Ramos (cell line): ENCODE measurements around the gene ZNF536.

Experiments
- in situ Hi-C: fragments of 300-500 bp; cut with MboI; formaldehyde crosslinking; loops from one replicate; pipeline ENCODE4 v1.14.3; 2022; ENCODE audit warnings: low sequenced_read_pairs; ENCODE audit not compliant: unreplicated experiment

ZNF536 gene

DNA sequence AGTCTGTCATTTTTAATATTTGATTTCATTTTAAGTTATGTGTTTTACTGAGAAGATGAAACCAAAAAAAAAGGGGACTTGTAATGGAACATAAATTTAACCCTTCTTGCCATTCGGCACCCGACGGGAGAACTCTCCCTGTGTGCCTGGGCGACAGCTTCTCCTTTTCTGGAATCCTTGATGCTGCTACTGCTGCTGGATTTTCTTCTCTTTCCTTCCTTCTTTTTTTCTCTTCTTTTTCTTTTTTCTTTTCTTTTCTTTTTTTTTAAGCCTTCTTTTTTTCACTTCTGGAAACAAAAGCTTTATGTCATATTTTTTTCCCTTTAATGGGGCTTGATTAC is 11.1 kb upstream of the ZNF536 start:
- in situ Hi-C loops = no loop called here

DNA sequence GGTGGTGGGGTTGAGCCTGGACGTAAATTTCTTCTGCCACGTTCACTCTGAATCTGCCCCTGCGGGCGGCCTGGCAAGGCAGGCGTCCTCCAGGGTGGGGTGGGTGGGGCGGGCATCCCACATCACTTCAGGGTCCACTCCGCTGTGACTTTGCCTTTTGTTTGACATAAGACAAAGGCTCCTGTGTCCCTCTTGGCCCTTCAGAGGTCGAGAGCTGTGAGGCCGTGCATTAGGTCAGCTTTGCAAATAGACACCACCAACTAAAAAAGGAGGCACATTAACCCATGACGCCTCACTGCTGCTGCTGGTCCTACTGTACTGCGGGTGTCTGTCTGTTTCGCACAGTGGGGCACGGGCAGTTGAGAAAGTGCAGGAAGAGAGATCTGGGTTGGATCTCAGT is 10.5 kb upstream of the ZNF536 start:
- in situ Hi-C loops = no loop called here

DNA sequence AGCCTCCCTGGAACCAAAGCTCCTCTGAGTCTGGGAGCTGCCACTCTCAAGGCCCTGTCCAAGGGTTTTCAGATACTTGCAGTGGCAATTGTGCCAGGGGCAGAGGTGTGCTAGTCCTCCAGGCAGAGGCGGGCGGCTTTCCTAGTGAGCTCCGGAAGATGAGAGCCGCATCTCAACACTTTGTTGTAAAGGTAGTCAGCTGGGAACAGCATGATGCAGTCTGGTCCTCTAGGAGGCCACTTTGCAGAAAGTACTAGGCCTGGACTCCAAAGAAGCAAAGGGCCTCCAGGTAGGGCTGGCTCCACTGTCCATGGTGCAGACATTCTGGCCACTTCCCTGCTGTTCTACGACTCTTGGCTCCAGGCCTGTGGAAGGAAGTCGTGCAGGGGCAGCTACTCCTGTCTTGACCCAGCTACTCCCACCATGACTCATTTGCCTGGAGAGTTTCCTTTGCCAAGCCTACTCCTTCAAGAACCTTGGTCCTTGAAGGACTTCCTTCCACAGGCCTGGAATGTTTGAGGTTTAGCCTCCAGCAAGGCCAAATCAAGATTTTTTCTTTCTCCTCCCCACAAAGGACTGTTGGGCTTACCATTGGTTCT is 9.9 kb upstream of the ZNF536 start:
- in situ Hi-C loops = no loop called here

DNA sequence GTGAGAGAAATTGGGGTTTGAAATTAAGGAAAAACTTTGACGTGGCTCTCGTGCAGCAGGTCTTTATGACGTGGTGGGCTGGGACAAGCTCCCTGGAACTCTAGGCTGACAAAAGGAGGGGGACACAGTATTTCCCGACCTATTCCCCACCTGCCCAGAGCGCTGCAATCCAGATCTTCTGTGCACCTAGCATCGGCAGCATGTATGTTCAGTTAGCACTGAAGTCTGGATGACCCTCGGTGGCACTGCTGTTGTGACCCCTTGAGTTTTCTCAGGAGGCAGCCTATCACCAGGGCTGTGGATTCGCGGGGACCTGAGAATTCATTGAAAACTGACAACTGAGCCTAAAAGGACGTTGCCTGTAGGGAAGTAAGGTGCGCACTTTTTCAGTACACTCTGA is 9.1 kb upstream of the ZNF536 start:
- in situ Hi-C loops = no loop called here

DNA sequence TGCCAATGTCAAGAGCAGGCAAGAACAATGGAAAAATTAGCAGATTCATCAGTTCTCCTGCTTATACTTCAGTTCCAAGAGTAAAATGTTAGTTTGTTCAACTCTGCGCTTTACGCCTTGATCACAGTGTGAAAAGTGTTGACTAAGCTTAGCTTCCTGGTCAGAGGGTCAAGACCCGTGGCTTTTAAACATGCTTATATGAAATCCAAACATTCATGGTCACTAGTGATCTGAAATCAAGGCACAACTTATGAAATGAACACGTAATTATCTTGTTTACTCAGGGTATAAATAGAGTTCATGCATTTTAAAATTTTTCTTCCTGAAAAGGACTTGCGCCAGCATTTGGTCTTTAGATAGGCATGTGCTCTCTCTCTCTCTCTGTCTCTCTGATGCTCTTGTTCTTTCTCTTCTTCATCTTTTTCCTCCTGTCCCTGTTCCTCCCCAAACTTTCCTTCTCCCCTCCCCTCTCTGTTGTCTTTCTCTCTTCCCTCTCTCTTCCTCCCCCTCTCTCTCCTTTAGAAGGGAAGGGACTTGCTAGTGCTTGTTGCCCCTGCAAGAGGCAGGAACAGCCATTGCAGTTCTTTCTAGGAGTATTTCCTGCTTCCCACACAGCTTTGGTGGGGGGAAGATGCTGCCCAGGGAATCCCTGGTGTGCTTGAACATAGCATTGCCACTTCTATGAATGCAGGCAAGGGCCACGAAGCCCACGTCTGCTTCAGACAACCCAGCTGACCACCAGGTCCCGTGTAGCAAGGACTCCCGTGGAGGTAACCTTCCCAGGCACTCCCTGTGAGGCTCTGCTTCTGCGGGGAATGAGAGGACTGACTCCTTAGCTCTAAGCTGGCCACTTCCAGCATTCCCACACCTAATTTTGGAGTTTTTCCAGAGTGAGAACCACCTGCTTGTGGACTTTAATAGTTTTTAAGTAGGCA is 7.1 kb upstream of the ZNF536 start:
- in situ Hi-C loops = no loop called here

DNA sequence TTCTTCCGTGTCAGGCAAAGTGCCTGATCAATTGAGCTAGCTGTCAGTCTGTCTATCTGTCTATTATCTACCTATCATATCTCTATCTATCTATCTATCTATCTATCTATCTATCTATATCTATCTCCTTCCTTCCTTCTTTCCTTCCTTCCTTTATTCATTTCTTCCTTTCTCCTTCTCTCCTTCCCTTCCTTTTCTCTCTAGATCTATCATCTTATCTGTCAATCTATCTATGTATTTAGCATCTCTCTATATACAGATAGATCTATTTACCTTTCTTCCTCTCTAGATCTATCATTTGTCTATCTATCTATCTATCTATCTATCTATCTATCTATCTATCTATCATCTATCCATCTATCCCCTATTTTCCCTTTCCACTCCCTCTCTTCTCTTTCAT is 5.9 kb upstream of the ZNF536 start:
- in situ Hi-C loops = no loop called here

DNA sequence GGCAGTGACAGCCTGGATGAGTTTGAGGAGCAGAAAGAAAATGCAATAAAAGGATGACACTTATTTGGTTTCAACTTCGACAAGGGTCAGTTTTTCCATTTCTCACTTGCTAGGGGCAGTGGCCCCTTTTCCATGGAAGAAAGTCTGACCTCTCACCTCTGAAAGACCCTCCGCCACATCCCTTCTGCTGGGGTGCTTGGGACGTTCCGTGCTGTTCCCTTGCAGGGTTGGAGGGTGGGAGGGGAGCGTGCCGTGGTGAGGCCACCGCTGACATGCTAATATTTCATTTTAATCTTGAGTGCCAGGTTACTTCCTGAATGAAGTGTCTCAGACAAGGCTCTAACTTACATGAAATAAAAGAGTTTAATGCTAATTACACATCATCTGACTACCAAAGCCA is 5.2 kb upstream of the ZNF536 start:
- in situ Hi-C loops = no loop called here

DNA sequence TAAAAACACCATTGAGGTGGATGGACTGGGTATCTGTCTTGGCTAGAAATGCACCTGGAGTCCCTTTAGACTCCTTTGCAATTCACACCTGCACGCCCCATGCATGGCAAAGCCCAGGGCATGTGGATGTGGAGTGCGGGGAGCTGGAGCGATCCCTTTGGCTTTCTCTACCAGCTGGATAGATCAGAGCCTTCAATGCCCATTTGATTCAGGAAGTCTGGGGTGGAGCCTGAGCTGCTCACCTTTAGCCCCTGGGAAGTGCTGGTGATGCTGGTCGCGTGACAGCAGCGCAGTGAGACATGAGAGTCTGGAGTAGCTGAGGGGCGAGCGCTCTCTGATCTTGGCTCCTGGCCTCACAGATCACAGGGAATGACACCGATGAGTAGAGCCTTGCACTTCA is 4.8 kb upstream of the ZNF536 start:
- in situ Hi-C loops = no loop called here

DNA sequence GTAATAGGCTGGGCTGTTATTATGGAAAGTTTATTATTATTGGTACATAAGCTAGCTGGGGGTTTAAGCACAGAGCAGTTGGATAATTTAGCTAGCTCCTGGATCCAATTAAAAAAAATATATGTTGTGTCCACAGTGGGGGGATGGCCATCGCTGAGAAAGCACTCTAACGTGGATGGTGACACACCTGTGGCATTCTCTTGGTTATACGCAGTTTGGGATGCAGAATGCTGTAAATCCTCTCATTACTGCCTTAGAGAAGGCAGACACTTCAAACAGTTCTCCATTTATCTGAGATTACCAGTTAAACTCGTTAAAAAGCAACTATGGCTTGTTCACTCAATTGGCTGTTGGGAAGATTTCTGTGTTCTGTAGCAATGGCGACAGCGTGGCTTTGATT is 2.4 kb upstream of the ZNF536 start:
- in situ Hi-C loops = no loop called here

DNA sequence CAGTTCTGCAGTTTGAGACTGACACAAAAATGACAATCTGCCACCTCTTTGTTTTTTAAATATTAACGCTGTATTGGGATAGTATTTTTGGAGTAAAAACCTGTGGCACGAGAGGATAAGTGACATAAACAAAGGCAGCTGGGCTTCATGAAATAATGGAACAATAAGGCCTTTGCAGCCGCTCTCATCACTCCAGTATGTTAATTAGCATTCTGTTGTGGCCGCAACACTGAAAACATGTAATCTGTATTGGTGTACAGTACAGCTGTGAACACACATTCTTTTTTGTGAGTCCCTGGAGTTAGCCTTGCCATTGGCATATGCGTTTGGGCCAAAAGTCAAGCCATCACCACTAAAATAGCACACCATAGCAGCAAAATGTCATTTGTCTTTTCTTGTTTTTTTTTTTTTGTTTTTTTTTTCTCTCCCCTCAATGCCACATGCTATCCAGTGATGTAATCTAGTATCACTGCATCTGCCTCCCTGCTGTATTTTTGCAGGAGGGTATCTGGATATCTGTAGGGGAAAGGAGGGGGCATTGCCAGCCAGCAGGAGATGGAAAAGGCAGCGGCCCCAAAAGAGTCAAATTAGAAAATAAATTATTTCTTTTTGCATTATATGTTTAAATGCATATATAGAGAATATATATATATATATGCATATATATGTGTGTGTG is 885 bp upstream of the ZNF536 start:
- in situ Hi-C loops = no loop called here

DNA sequence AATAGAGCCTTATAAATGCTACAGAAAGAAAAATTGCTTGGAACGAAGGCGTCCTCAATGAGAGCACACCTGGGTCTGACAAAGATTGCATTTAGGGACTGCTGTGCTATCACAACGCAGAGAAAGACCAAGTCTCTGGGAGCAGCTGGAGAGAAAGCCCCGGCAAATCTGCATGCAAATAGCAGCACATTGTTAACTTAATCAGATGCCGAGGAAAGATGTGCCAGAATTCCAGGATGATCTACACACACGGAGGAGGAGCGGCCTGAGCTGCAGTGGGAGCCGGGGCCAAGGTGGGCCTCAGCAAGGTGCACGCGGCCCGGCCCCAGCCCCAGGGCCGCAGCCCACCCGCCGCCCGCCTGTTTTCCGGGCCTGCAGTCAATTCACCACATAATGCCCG is 1.4 kb downstream of the ZNF536 start:
- in situ Hi-C loops = no loop called here

DNA sequence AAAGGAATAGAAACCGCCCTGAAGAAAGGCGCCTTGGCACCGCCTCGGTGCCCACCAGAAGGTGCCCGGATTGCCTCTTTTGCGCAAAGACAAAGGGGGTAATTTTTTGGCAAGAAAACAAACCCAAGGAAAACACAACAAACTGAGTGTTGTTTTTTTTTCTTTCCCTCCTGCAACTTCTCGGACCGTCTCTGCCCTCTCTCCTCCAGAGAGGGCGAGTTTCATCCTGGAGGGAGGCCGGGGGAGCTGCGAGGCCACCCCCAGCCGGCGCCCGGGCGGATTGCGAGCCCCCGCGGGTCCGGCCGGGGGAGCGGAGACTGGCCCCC is 2.3 kb downstream of the ZNF536 start:
- in situ Hi-C loops = no loop called here

DNA sequence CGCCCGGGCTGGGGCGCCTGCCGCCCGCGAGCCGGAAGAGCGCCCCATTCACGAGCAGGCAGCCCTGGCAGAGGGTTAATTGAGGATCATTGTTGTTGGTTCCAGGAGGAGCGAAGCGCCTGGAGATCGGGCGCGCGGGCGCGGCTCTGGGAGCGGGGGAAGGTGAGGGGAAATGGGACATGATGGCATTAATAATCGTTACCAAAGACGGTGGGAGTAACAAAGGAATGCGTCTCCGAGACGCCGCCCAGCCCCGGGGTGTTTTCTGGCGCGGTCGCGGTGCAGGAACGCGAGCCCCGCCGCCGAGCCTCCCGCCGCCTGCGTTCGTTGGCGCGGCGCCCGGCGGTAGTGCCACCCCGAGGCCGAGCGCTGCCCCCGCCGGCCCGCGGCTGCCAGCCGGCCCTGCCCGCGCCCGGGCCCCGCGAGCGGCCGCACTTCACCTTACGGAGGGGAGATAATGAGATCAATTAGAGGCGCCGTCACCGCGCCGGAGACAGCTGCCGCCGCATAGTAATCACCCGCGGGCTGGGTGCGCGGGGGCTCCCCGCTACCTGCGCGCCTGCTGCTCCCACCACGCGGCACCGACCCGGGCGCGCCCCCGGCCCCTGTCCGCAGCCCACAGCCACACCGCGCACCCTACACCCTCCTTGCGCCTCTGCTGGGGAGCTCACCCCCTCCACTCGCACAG is 2.8 kb downstream of the ZNF536 start:
- in situ Hi-C loops = no loop called here

DNA sequence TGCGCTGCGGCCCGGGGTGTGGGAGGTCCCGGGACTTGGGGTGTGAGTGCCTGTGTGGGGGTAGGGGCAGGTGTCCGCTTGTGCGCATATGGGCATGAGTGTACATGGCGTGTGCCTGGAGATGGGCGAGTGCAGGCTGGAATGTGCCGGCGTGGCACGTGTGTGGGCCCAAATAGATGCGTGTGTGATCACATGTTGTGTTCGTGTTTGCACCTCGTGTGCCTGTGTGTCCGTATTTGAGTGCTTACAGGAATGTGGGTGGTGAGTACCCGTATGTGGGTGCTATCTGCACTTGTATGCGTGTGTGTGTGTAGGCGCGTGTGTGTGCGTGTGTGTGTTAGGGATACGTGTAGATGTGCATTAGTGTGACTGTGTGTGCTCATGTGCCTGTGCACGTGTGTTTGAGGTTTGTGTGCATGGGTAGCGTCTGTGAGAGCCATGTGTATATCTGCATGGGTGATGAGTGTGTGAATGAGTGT is 3.4 kb downstream of the ZNF536 start:
- in situ Hi-C loops = no loop called here

DNA sequence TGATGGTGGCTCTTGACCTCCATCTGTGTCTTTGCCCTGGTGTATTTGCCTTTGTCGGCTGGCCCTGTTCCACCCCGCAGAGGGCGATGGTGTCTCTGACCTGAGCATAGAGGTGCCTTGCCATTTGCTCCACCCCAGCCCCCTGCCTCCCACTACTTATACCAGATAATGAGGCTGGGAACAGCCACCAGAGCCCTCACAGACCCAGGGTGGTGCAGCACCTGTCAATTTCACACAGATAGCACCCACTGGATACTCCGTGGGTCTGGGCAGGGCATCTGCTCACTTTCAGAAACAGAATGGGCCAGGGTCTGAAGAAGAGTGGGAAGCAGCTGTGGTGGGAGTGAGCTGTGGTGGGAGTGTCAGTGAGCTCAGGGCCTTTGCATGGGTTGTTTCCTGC is 4.1 kb downstream of the ZNF536 start:
- in situ Hi-C loops = no loop called here

DNA sequence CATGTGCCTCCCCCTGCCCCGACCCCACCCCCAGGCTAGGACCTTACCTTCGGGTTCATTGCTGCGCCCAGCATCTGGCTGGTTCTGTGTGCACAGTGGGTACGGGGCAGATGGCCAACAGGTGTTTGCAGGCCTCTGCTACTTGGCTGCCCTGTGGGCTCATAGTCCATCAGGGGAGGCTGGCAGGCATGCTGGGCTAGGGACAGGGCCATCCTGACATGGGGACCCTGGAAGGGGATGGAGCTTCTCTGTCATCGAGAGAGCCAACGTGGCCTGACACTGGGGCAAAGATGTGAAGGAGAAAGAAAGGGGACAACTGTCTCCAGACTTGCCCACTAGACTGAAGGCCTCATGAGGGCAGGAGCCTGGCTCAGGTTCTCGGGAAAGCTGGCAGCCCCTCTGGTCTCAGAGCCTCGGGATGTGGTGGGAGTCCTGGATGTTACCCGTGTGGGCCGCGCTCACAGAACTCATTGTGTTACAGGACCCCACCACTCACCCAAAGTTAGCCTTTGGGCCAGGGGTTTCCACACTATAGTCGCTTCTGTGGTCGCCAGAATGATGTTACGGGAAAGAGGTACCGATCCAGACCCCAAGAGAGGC is 4.7 kb downstream of the ZNF536 start:
- in situ Hi-C loops = no loop called here

DNA sequence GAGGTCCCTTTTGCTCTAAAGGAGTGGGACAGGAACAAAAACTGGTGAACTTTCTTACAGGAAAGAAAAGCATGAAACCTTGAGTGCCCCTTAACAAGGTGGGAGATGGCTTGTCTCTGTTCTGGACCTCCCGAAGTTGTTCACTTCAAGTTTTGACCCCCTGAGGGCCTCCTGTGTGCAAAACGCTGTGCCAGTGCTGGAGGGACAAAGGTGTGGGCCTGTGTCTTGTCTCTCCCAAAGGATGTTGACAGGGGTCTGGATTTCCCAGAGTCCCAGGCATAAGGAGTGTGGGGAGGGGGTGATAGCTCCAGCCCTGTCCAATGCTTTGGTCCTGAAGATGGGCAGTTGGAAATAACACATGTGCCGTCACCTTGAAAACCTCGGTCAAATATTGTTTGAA is 6.5 kb downstream of the ZNF536 start:
- in situ Hi-C loops = no loop called here

DNA sequence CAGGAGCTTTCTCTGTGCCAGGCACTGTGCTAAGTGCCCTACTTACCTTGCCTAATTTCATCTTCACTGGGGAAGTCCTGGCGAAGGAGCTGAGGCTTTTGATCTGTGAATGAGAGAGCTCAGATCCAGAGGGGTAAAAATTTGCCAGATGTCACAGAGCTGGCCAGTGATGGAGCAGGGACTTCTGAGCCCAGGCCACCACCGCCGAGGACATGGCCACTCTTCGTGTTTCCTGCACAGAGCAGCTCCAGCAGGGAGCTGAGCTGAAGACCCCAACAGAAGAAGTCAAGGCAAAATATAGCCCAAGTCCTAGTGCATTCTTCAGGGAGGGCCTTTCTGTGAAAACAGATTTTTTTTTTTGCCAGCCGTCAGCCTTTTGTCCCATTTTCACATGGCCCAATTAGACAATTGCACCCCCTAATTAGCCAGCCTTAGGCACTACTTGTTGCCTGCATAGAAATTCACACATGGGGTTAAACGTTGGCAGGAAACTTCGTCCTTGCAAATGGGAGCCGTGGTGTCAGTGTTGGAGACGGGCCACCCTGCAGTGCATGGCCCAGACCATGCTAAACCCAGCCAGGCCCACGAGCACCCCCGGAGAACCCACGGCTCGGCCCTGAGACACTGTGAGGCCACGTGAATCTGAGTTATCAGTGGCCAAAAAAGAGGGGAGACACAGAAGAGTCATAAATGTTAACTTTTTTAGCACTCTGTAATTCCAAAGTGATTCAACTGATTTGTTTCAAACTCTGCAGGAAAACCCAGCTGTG is 7.8 kb downstream of the ZNF536 start:
- in situ Hi-C loops = no loop called here

DNA sequence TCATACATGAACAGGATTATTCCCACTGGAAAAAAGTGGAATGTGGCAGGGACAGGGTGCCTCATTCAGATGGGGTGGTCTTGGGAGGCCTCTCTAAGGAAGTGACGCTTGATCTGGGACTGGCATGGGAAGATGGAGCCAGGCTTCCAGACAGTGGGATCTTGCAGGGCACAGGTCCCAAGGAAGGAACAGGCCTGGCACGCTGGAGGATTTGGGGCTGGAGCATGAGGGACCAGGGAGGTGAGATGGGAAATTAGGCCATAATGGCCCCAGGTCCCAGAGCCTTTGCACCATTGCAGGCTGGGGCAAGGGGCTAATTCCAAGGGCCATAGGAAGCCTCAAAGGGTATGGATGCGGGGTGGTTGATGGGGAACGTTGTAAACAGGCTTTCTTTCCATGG is 9.2 kb downstream of the ZNF536 start:
- in situ Hi-C loops = no loop called here

DNA sequence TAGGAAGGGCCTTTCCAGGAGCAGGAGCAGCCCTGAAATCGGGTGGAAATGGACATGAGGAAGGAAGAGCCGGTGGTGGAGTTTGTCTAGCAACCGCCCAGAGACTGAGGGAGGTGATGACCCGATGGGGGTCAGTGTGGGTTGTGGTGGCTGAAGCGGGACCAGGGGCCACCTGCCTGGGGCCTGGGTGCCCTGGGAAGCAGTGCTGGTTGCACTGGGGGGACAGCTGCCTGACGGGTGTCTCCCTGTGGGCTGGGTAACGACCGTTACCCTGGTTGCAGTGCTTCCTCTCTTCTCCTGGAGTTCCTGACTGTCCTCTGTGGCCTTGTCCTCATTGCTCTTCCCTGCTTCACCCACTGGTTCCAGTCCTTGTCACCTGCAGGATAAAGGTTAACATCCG is 13.0 kb downstream of the ZNF536 start:
- in situ Hi-C loops = no loop called here
